Adrenal gland (tissue), 12 donors: Measurements from ENCODE around the gene GLIS2. TPM values are rescaled to one million over a fixed set of nuclear protein-coding genes. Genes with fewer than 3 reads are reported as not detected.

Source experiments
- DNase-seq, 7 donors: peaks; one replicate each; pipeline ENCODE4 v3.0.0-alpha.2; 2019 to 2020
- H3K27ac ChIP-seq, 5 donors: fragments of 200-600 bp; sonication (generic) in 4 of 5; 1 replicate in 3 of 5; 2 replicates in 2 of 5; pipeline versions ENCODE4 v1.5.1 to v1.8.0; 2016 to 2020; ENCODE audit warnings: mild to moderate bottlenecking in 1 of 5
- H3K27me3 ChIP-seq: fragments of 200-600 bp; 2 replicates; pipeline ENCODE4 v1.8.0; 2021
- H3K36me3 ChIP-seq, 2 donors: fragments of 200-600 bp; replicated peaks in 1 of 2; 1 replicate in 1 of 2; 2 replicates in 1 of 2; pipeline versions ENCODE4 v1.5.1 to v1.8.0; 2018 to 2022
- H3K4me1 ChIP-seq, 2 donors: fragments of 200-600 bp; replicated peaks in 1 of 2; 1 replicate in 1 of 2; 2 replicates in 1 of 2; pipeline versions ENCODE4 v1.5.1 to v1.8.0; 2018 to 2021
- H3K4me3 ChIP-seq, 4 donors: fragments of 200-600 bp; sonication (generic) in 3 of 4; one replicate each; pipeline ENCODE4 v1.5.1; 2016 to 2018
- H3K9me3 ChIP-seq, 3 donors: fragments of 200-600 bp; sonication (generic) in 1 of 3; replicated peaks in 1 of 3; 1 replicate in 2 of 3; 2 replicates in 1 of 3; pipeline versions ENCODE4 v1.5.1 to v1.8.0; 2016 to 2021
- CTCF ChIP-seq, 6 experiments: fragments of 450-650 bp in 4 of 6; fragments of 200-600 bp in 2 of 6; sonication (generic) in 1 of 6; IDR thresholded peaks; 1 replicate in 5 of 6; 2 replicates in 1 of 6; pipeline versions ENCODE4 v1.5.1 to v1.8.0; 2016 to 2021; ENCODE audit warnings: antibody characterized with exemption in 6 of 6, mild to moderate bottlenecking in 2 of 6, moderate library complexity in 1 of 6
- POLR2A ChIP-seq, 2 donors: fragments of 450-650 bp; IDR thresholded peaks; one replicate each; pipeline ENCODE4 v1.6.1; 2017; ENCODE audit warnings: antibody characterized with exemption in 2 of 2, mild to moderate bottlenecking in 2 of 2, moderate library complexity in 1 of 2
- WGBS, 4 donors: extraction: QIAGEN DNeasy Blood & Tissue Kit in 2 of 4; methylation state at CpG; one replicate each; pipeline versions ENCODE4 v1.1.5 to v1.1.7; 2013 to 2017; 5-methylcytosine and 5-hydroxymethylcytosine counted together
- intact Hi-C, 2 donors: fragments of 100-400 bp; cut with DNase I; formaldehyde crosslinking; loops; one replicate each; pipeline versions ENCODE4 v1.14.1 to v1.15.0; 2022 to 2023
- polyA plus RNA-seq, 3 donors: library from polyadenylated mRNA; stranded (reverse); fragments of 200-250 nt in 2 of 3; fragments of 350-450 nt in 1 of 3; fragmentation: Illumina TruSeq in 1 of 3; extraction: RNeasy Lipid Tissue Mini Kit (QIAGEN cat#74804) in 1 of 3; gene quantifications; one replicate each; pipeline ENCODE4 v1.2.3, GENCODE V29; 2013 to 2014
- total RNA-seq, 9 donors: library from RNA; depleted of rRNA in 4 of 9; stranded (reverse); fragments of >200 nt in 4 of 9; fragments of 120-200 nt in 1 of 9; fragmentation: NEBNext Ultra II Directional in 1 of 9; extraction: Animal tissue kit (Norgen Biotek cat#: 25700) in 1 of 9; gene quantifications; one replicate each; pipeline versions ENCODE4 v1.1.0 to v1.2.4, GENCODE V29; 2013 to 2023
- donor health status: healthy with polysubstance abuse.
- donor health status: Bipolar disorder and iron deficiency.
- donor health status: DM: yes; HTN: yes; CAD: no.
- donor health status: DM: no; HTN: no; CAD: no.
- donor health status: DM: no; HTN: no; CAD: no.
- donor health status: DM: yes; HTN: yes; CAD: no.

Gene GLIS2
- total and polyA plus RNA-seq, 12 donors: 2.0 to 36.2 (median 17.0) TPM

DNA sequence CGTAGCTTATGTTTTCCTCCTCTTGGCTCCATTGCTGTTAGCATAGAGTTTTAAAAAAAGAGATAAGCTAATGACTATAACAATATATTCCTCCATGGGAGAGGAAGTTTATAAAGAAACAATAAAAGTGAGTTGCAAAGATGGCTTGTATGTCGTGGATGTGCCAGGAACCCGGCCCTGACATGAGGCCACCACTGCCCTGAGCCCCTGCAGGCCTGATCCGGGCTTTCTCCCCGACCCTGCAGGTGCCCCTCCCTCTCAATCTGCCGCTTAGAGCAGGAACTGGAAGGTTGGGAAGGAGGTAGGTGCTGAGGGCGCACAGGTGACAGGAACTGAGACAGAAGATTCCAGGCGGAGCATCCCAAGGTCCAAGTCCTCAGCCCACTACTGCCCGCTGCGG is 23.6 kb downstream of the GLIS2 start:
- no peaks in the 10 kb centered on the region for H3K27me3 ChIP-seq
- no peaks in the 10 kb centered on the region for H3K9me3 ChIP-seq
- H3K4me1 ChIP-seq: peaks cover 0 to 18% of the 10 kb centered on the region in 2 donors
- H3K36me3 ChIP-seq: peaks cover 0 to 59% of the 10 kb centered on the region in 2 donors
- H3K27ac ChIP-seq: peak overlapping the region in 2 of 5 donors; percentile 12 to 60
- intact Hi-C loops: loop anchor here in 1 of 2 donors (10.0 kb wide), 1 partner anchor 135 kb away; no protein-coding TSS in a partner anchor
- H3K4me3 ChIP-seq: no peak overlapping the region
- TF ChIP-seq POLR2A (IDR thresholded peaks at IDR 0.05) (no peak), CTCF (IDR thresholded peaks at IDR 0.05) (no peak)
- no peak for DNase-seq
- 76 to 79% (median 77%) methylated on average over 9 to 10 of the region's 10 CpGs for WGBS, 4 donors

- H3K36me3 ChIP-seq: peaks cover 0 to 55% of the 10 kb centered on the region in 2 donors
- H3K4me1 ChIP-seq: peaks cover 0 to 19% of the 10 kb centered on the region in 2 donors
- TF ChIP-seq CTCF (IDR thresholded peaks at IDR 0.05) (no peak), POLR2A (IDR thresholded peaks at IDR 0.05) (no peak)
- no peak overlapping the region for H3K4me3 ChIP-seq
- 52 to 70% (median 58%) methylated on average over 5 to 14 of the region's 14 CpGs for WGBS, 4 donors
- intact Hi-C loops: loop anchor here in 1 of 2 donors (10.0 kb wide), 1 partner anchor 135 kb away; no protein-coding TSS in a partner anchor
- peak overlapping the region in 2 of 5 donors; percentile 12 to 60 for H3K27ac ChIP-seq
- H3K9me3 ChIP-seq: no peaks in the 10 kb centered on the region
- no peaks in the 10 kb centered on the region for H3K27me3 ChIP-seq
- peak in 4 of 7 donors; percentile 36 to 66 (median 60) for DNase-seq
Measured at GRCh38 chr16:4339909-4340308, 24.0 kb downstream of the GLIS2 start.

DNA sequence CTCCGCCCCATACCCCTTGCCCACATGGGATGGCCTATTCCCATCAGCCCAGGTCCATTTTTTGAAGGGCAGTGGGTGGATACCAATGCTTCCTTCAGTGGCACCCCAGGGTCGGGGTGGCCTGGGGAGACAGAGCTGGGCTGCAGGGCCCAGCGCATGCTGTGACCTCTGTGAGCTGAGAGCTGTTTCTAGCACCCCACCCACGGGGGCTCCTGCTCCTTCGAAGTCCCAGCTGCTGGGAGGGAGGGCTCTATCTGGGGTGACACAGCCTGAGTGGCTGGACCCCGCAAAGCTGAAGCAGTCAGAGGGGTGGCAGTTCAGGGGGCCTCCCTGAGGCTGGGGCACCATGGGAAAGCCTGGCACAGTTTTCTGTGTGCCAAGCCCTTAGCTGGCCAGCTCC is 24.6 kb downstream of the GLIS2 start:
- H3K4me1 ChIP-seq: peaks cover 5 to 25% of the 10 kb centered on the region in 2 donors
- H3K9me3 ChIP-seq: no peaks in the 10 kb centered on the region
- peaks cover 0 to 50% of the 10 kb centered on the region in 2 donors for H3K36me3 ChIP-seq
- 40 to 100% (median 85%) methylated on average over 1 to 6 of the region's 6 CpGs for WGBS, 4 donors
- TF ChIP-seq POLR2A (IDR thresholded peaks at IDR 0.05): no peak
- TF ChIP-seq CTCF (IDR thresholded peaks at IDR 0.05): no peak
- H3K27me3 ChIP-seq: no peaks in the 10 kb centered on the region
- intact Hi-C loops: no loop called here
- H3K4me3 ChIP-seq: no peak overlapping the region
- no peak overlapping the region for H3K27ac ChIP-seq
- no peak for DNase-seq

DNA sequence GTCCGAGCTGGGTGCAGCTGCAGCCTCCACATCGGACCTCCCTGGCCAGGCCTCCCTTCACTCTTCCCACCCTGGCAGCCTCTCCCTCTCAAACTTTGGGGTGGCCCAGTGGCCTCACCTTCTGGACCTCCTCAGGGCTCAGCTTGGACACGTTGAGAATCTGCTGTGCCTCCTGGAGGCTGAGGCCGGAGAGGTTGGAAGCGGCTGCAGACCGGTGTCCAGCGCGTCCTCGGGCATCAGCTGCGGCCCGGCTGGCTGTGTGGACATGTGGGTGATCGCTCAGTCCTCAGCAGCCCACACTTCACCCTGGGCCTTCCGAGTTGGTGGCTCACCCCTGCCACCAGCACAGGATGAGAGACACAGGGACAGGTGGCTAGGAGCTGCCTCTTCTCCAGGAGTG is 25.4 kb downstream of the GLIS2 start:
- no peak overlapping the region for H3K27ac ChIP-seq
- 86 to 94% (median 92%) methylated on average over 13 of the region's 13 CpGs; no CpG with 5 or more reads in 1 of the 4 donors for WGBS, 4 donors
- intact Hi-C loops: no loop called here
- H3K27me3 ChIP-seq: no peaks in the 10 kb centered on the region
- no peak for DNase-seq
- no peaks in the 10 kb centered on the region for H3K9me3 ChIP-seq
- no peak overlapping the region for H3K4me3 ChIP-seq
- H3K4me1 ChIP-seq: peaks cover 11 to 33% of the 10 kb centered on the region in 2 donors
- TF ChIP-seq POLR2A (IDR thresholded peaks at IDR 0.05) (no peak), CTCF (IDR thresholded peaks at IDR 0.05) (no peak)
- peaks cover 0 to 41% of the 10 kb centered on the region in 2 donors for H3K36me3 ChIP-seq
